Measurements from ENCODE around the gene PRKN. TPM values are rescaled to one million over a fixed set of nuclear protein-coding genes. Genes with fewer than 3 reads are reported as not detected.

The PRKN gene
- total and polyA plus RNA-seq, 4 experiments from 2014 or later = 0.50 to 5.3 (median 2.9) TPM

- Mint-ChIP-seq H3K4me3 (no peak overlapping the region), H3K9me3 (peaks cover 0 to 2% (median 0%) of the 10 kb centered on the region in 8 donors), H3K27ac (no peak overlapping the region), H3K36me3 (no peaks in the 10 kb centered on the region), H3K4me1 (no peaks in the 10 kb centered on the region), H3K27me3 (no peaks in the 10 kb centered on the region)
- Histone ChIP-seq H3K36me3 (ENCODE audit: insufficient read depth, low read length) (no peaks in the 10 kb centered on the region), H3K27ac (ENCODE audit: low read depth, low read length) (no peak overlapping the region), H3K4me1 (ENCODE audit: insufficient read depth, low read length) (no peaks in the 10 kb centered on the region), H3K4me3 (ENCODE audit: low read length in 2 of 2) (no peak overlapping the region), H3K9me3 (ENCODE audit: control insufficient read depth in 1 of 2, low read length in 2 of 2) (no peaks in the 10 kb centered on the region), H3K27me3 (ENCODE audit: insufficient read depth, low read length) (no peaks in the 10 kb centered on the region)
- CTCF ChIA-PET (ENCODE audit: partially characterized antibody) = no interaction called here
- POLR2A ChIA-PET (ENCODE audit: partially characterized antibody) = no interaction called here
- no peak for DNase-seq
- intact Hi-C loops (cut with micrococcal nuclease) = no loop called here
Observed at GRCh38 chr6:161926324-161926723, 801.2 kb downstream of the PRKN start.

- Histone ChIP-seq H3K4me3 (ENCODE audit: low read length in 2 of 2) (no peak overlapping the region), H3K36me3 (ENCODE audit: insufficient read depth, low read length) (no peaks in the 10 kb centered on the region), H3K9me3 (ENCODE audit: control insufficient read depth in 1 of 2, low read length in 2 of 2) (no peaks in the 10 kb centered on the region), H3K27ac (ENCODE audit: low read depth, low read length) (no peak overlapping the region), H3K4me1 (ENCODE audit: insufficient read depth, low read length) (no peaks in the 10 kb centered on the region), H3K27me3 (ENCODE audit: insufficient read depth, low read length) (no peaks in the 10 kb centered on the region)
- Mint-ChIP-seq H3K4me3 (no peak overlapping the region), H3K27me3 (no peaks in the 10 kb centered on the region), H3K36me3 (no peaks in the 10 kb centered on the region), H3K4me1 (no peaks in the 10 kb centered on the region), H3K27ac (no peak overlapping the region), H3K9me3 (peaks cover 0 to 2% (median 0%) of the 10 kb centered on the region in 8 donors)
- intact Hi-C loops (cut with micrococcal nuclease) = no loop called here
- DNase-seq = no peak
- CTCF ChIA-PET (ENCODE audit: partially characterized antibody) = no interaction called here
- POLR2A ChIA-PET (ENCODE audit: partially characterized antibody) = no interaction called here
Observed at GRCh38 chr6:161924516-161925116, 803.0 kb downstream of the PRKN start.

DNA sequence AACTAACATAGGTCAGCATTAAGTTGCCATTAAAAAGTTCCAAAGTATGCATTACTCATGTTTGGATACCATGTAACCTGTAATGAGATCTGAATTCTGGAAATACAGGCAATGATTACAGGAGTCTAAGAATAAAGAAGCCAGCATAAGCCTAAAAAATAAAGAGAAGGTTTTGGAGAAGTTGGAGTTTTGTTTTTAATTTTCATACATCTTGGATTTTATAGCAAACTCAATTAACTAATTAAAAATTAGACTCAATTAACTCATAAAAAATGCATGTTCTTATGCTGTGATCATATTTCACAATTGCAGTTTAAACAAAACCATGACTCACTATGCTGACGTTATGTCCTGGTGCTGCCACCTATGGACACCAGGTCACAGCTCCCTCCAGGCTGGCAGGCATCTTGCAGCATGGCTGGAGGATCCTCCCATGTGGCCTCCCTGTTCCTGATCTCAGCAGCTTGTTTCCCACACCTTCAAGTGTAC is 804.9 kb downstream of the PRKN start:
- H3K4me3 ChIP-seq (ENCODE audit: low read length in 2 of 2) = no peak overlapping the region

DNA sequence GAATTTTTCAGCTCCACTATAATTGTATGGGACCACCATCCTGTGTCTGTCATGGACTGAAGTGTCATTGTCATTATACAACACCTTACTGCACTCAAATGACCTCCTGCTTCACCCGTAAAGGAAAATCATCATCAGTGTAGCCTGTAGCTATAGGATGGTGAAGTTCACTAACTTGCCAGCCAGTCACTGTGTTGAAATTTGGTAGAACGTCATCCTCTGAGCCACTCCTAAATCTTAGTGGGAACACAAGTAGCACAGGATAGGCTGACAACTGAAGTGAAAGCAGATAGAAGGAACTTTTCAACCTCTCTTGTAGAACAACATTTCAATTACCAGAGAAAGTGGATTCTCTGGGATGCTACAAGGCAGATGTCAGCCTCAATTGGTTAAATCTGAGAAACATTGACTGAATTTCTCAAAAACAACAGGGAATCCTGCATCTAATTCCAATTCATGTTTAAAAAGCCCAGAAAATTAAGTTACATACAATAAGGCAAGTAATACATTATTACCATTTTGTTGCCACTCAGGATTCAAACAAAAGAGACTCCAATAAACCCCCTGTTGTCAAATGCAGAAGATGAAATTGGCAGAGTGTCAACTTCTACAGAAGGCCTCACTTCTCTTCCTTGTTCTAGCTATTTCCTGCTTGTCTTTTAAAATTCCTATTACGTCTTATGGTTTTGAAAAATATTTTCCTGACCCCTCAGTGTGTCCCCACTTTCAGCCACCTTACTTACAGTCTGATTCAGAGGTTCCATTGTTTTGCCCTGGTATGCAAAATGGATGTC is 805.8 kb downstream of the PRKN start:
- no peaks in the 10 kb centered on the region for H3K36me3 Mint-ChIP-seq
- Histone ChIP-seq H3K4me3 (ENCODE audit: low read length in 2 of 2) (no peak overlapping the region), H3K27me3 (ENCODE audit: insufficient read depth, low read length) (no peaks in the 10 kb centered on the region), H3K4me1 (ENCODE audit: insufficient read depth, low read length) (no peaks in the 10 kb centered on the region), H3K9me3 (ENCODE audit: control insufficient read depth in 1 of 2, low read length in 2 of 2) (no peaks in the 10 kb centered on the region), H3K27ac (ENCODE audit: low read depth, low read length) (no peak overlapping the region), H3K36me3 (ENCODE audit: insufficient read depth, low read length) (no peaks in the 10 kb centered on the region)
- no peak for DNase-seq
- POLR2A ChIA-PET (ENCODE audit: partially characterized antibody) = no interaction called here
- intact Hi-C loops (cut with micrococcal nuclease) = no loop called here
- no peaks in the 10 kb centered on the region for H3K4me1 Mint-ChIP-seq
- H3K27ac Mint-ChIP-seq = no peak overlapping the region
- no peaks in the 10 kb centered on the region for H3K9me3 Mint-ChIP-seq
- no peak overlapping the region for H3K4me3 Mint-ChIP-seq
- CTCF ChIA-PET (ENCODE audit: partially characterized antibody) = no interaction called here
- H3K27me3 Mint-ChIP-seq = no peaks in the 10 kb centered on the region

More for the DNA sequence above, 804.9 kb downstream of the PRKN start:
- H3K27me3 Mint-ChIP-seq = no peaks in the 10 kb centered on the region
- intact Hi-C loops (cut with micrococcal nuclease) = no loop called here
- H3K4me3 Mint-ChIP-seq = no peak overlapping the region
- POLR2A ChIA-PET (ENCODE audit: partially characterized antibody) = no interaction called here
- H3K4me1 Mint-ChIP-seq = no peaks in the 10 kb centered on the region
- no peak overlapping the region for H3K27ac Mint-ChIP-seq
- H3K9me3 Mint-ChIP-seq = no peaks in the 10 kb centered on the region
- no peak overlapping the region for H3K27ac ChIP-seq (ENCODE audit: low read depth, low read length)
- H3K27me3 ChIP-seq (ENCODE audit: insufficient read depth, low read length) = no peaks in the 10 kb centered on the region
- H3K36me3 Mint-ChIP-seq = no peaks in the 10 kb centered on the region
- H3K9me3 ChIP-seq (ENCODE audit: control insufficient read depth in 1 of 2, low read length in 2 of 2) = no peaks in the 10 kb centered on the region
- no peaks in the 10 kb centered on the region for H3K4me1 ChIP-seq (ENCODE audit: insufficient read depth, low read length)
- H3K36me3 ChIP-seq (ENCODE audit: insufficient read depth, low read length) = no peaks in the 10 kb centered on the region
- DNase-seq = no peak
- CTCF ChIA-PET (ENCODE audit: partially characterized antibody) = no interaction called here

DNA sequence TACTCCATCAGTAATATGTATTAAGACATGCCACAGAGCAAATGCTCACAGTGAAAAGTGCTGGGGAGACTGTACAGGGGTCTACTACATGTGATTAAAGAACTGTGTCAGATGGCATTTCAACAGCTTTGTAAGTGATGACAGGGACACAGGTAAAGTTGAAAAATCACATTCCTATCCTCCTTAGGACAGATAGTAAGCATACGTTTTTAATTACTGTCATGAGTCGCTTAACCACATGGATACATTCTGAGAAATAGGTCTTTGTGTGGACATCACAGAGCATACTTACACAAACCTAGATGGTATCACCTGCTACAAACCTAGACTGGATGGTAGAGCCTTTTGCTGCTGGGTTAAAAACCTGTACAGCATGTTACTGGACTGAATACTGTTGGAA is 807.9 kb downstream of the PRKN start:
- no peaks in the 10 kb centered on the region for H3K27me3 Mint-ChIP-seq
- ChIA-PET POLR2A (ENCODE audit: partially characterized antibody) (no interaction called here), CTCF (ENCODE audit: partially characterized antibody) (no interaction called here)
- Histone ChIP-seq H3K9me3 (ENCODE audit: control insufficient read depth in 1 of 2, low read length in 2 of 2) (no peaks in the 10 kb centered on the region), H3K27me3 (ENCODE audit: insufficient read depth, low read length) (no peaks in the 10 kb centered on the region), H3K4me3 (ENCODE audit: low read length in 2 of 2) (no peak overlapping the region), H3K4me1 (ENCODE audit: insufficient read depth, low read length) (no peaks in the 10 kb centered on the region), H3K36me3 (ENCODE audit: insufficient read depth, low read length) (no peaks in the 10 kb centered on the region), H3K27ac (ENCODE audit: low read depth, low read length) (no peak overlapping the region)
- no peaks in the 10 kb centered on the region for H3K4me1 Mint-ChIP-seq
- intact Hi-C loops (cut with micrococcal nuclease) = no loop called here
- H3K36me3 Mint-ChIP-seq = no peaks in the 10 kb centered on the region
- DNase-seq = no peak
- no peak overlapping the region for H3K4me3 Mint-ChIP-seq
- no peak overlapping the region for H3K27ac Mint-ChIP-seq
- H3K9me3 Mint-ChIP-seq = no peaks in the 10 kb centered on the region

GRCh38 chr6:161918628-161919205 is 808.8 kb downstream of the PRKN start:
- Histone ChIP-seq H3K27me3 (ENCODE audit: insufficient read depth, low read length) (no peaks in the 10 kb centered on the region), H3K9me3 (ENCODE audit: control insufficient read depth in 1 of 2, low read length in 2 of 2) (no peaks in the 10 kb centered on the region), H3K4me1 (ENCODE audit: insufficient read depth, low read length) (no peaks in the 10 kb centered on the region), H3K4me3 (ENCODE audit: low read length in 2 of 2) (no peak overlapping the region), H3K27ac (ENCODE audit: low read depth, low read length) (no peak overlapping the region), H3K36me3 (ENCODE audit: insufficient read depth, low read length) (no peaks in the 10 kb centered on the region)
- CTCF ChIA-PET (ENCODE audit: partially characterized antibody) = no interaction called here
- DNase-seq = no peak
- POLR2A ChIA-PET (ENCODE audit: partially characterized antibody) = no interaction called here
- Mint-ChIP-seq H3K36me3 (no peaks in the 10 kb centered on the region), H3K27me3 (no peaks in the 10 kb centered on the region), H3K4me1 (no peaks in the 10 kb centered on the region), H3K4me3 (no peak overlapping the region), H3K9me3 (no peaks in the 10 kb centered on the region), H3K27ac (no peak overlapping the region)
- intact Hi-C loops (cut with micrococcal nuclease) = no loop called here

- H3K27me3 Mint-ChIP-seq = no peaks in the 10 kb centered on the region
- H3K4me3 Mint-ChIP-seq = no peak overlapping the region
- no peak overlapping the region for H3K27ac ChIP-seq (ENCODE audit: low read depth, low read length)
- no peaks in the 10 kb centered on the region for H3K4me1 Mint-ChIP-seq
- no peaks in the 10 kb centered on the region for H3K4me1 ChIP-seq (ENCODE audit: insufficient read depth, low read length)
- H3K9me3 Mint-ChIP-seq = peaks cover 0 to under 1% (median 0%) of the 10 kb centered on the region in 8 donors
- intact Hi-C loops (cut with micrococcal nuclease) = no loop called here
- CTCF ChIA-PET (ENCODE audit: partially characterized antibody) = no interaction called here
- DNase-seq = no peak
- H3K27me3 ChIP-seq (ENCODE audit: insufficient read depth, low read length) = no peaks in the 10 kb centered on the region
- H3K36me3 ChIP-seq (ENCODE audit: insufficient read depth, low read length) = no peaks in the 10 kb centered on the region
- POLR2A ChIA-PET (ENCODE audit: partially characterized antibody) = no interaction called here
- H3K4me3 ChIP-seq (ENCODE audit: low read length in 2 of 2) = no peak overlapping the region
- no peak overlapping the region for H3K27ac Mint-ChIP-seq
- no peaks in the 10 kb centered on the region for H3K36me3 Mint-ChIP-seq
- no peaks in the 10 kb centered on the region for H3K9me3 ChIP-seq (ENCODE audit: control insufficient read depth in 1 of 2, low read length in 2 of 2)
Observed at GRCh38 chr6:161918109-161918531, 809.4 kb downstream of the PRKN start.
